C4-2B (cell line): ENCODE data around the gene RPLP1.

Experiments used
- H3K27ac ChIP-seq: fragments of 450-650 bp; 2 replicates; pipeline ENCODE4 v1.5.1; 2017
- CTCF ChIP-seq: fragments of 450-650 bp; conservative IDR thresholded peaks from 2 replicates; pipeline ENCODE4 v1.5.1; 2017; ENCODE audit warnings: mild to moderate bottlenecking
- ZFX ChIP-seq: fragments of 450-650 bp; IDR thresholded peaks from 2 replicates; pipeline ENCODE4 v1.6.1; 2017

The RPLP1 gene

GRCh38 chr15:69500339-69500738 lies 47.7 kb downstream of the RPLP1 start:
- H3K27ac ChIP-seq: no peak overlapping the region
- TF ChIP-seq CTCF (no peak), ZFX (no peak)

GRCh38 chr15:69501456-69501855 lies 48.8 kb downstream of the RPLP1 start:
- TF ChIP-seq ZFX (no peak), CTCF (no peak)
- no peak overlapping the region for H3K27ac ChIP-seq

DNA sequence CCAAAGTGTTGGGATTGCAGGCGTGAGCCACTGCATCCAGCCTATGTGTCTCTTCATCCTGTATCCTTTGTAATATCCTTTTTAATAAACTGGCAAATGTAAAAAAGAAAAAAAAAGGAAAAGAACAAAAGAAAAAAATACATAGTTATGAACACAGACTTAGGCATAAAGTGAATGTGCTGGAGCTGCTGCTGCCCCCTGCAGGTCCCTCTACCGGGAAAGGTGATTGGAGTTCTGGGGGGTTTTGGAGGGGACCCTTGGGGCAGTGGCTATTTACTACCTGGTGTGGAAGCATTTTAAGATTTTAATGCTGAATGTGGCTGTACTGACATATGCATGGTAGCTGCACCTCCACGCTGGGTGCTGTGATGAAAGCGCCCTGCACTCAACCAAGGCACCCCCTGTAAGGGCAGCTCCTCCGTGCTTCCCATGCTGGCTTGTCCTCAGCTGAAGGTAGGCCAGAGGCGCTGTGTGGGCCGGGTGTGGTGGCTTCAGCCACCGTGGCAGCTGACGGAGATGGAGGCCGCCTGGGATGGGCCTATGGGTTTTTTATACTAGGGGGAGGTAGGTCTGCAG lies 49.9 kb downstream of the RPLP1 start:
- TF ChIP-seq ZFX (no peak), CTCF (peak; percentile 33)

GRCh38 chr15:69504352-69505040 lies 51.9 kb downstream of the RPLP1 start:
- H3K27ac ChIP-seq: no peak overlapping the region
- no peak for TF ChIP-seq ZFX

More for the DNA sequence above, 49.9 kb downstream of the RPLP1 start:
- no peak overlapping the region for H3K27ac ChIP-seq
